SK-N-SH (cell line): ENCODE measurements around the gene CIT.

Experiments used
- EP300 ChIP-seq, 2 experiments: IDR thresholded peaks; 2 replicates each; pipeline versions ENCODE4 v1.4.0 to v1.6.1; 2012; ENCODE audit warnings: borderline replicate concordance in 1 of 2, low read depth in 1 of 2, low read length in 1 of 2
- POLR2AphosphoS5 ChIP-seq: IDR thresholded peaks from 2 replicates; pipeline ENCODE4 v1.6.1; 2012; ENCODE audit warnings: low read depth, low read length
- RCOR1 ChIP-seq: fragments of 150-350 bp; IDR thresholded peaks from 2 replicates; pipeline ENCODE4 v1.6.1; 2017; ENCODE audit warnings: antibody characterized with exemption, low read length
- RXRA ChIP-seq: IDR thresholded peaks from 2 replicates; pipeline ENCODE4 v1.4.0; 2012; ENCODE audit warnings: low read depth, mild to moderate bottlenecking, borderline replicate concordance
- YY1 ChIP-seq: IDR thresholded peaks from 2 replicates; pipeline ENCODE4 v1.4.0; 2012; ENCODE audit warnings: low read depth, mild to moderate bottlenecking
- TF ChIP-seq, protein P1 (sequence below): fragments of 200-600 bp; sonication (generic); IDR thresholded peaks from 2 replicates; pipeline ENCODE4 v1.6.1; 2017; ENCODE audit warnings: antibody characterized with exemption, mild to moderate bottlenecking, moderate library complexity

DNA sequence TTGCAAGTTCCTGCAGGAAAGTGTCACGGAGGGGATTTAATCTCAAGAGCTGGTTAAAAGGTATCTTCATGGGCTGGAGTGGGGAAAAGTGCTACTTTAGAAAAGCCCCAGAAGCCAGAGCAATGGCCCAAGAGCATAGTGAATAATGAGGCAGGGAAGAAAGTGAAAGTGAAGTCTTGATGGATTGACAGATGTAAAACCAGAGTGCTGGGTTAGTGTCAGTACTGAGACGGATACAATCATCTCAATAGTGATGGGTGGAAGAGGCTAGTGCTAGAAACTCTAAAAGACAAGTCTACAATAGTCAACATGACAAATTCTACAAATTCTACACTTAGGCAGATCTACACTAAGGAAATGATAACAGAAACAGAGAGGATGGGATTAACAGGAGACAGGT, 68.1 kb downstream of the CIT start:
- TF ChIP-seq, protein P1, sequence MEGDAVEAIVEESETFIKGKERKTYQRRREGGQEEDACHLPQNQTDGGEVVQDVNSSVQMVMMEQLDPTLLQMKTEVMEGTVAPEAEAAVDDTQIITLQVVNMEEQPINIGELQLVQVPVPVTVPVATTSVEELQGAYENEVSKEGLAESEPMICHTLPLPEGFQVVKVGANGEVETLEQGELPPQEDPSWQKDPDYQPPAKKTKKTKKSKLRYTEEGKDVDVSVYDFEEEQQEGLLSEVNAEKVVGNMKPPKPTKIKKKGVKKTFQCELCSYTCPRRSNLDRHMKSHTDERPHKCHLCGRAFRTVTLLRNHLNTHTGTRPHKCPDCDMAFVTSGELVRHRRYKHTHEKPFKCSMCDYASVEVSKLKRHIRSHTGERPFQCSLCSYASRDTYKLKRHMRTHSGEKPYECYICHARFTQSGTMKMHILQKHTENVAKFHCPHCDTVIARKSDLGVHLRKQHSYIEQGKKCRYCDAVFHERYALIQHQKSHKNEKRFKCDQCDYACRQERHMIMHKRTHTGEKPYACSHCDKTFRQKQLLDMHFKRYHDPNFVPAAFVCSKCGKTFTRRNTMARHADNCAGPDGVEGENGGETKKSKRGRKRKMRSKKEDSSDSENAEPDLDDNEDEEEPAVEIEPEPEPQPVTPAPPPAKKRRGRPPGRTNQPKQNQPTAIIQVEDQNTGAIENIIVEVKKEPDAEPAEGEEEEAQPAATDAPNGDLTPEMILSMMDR, result no peak
- TF ChIP-seq POLR2AphosphoS5 (no peak), RXRA (no peak), YY1 (no peak), EP300 (IDR thresholded peaks at IDR 0.05; ENCODE audit: borderline replicate concordance in 1 of 2, low read depth in 1 of 2, low read length in 1 of 2) (no peak), RCOR1 (no peak)
